Thyroid gland (tissue), 4 donors: Measurements from ENCODE around the gene SMG6.

ENCODE experiments used
- POLR2A ChIP-seq, 2 donors: fragments of 450-650 bp; IDR thresholded peaks; one replicate each; pipeline ENCODE4 v1.6.1; 2017; ENCODE audit warnings: antibody characterized with exemption in 2 of 2, mild to moderate bottlenecking in 2 of 2, moderate library complexity in 1 of 2
- TF ChIP-seq, protein P1 (sequence below), 6 experiments: fragments of 200-600 bp in 3 of 6; fragments of 450-650 bp in 3 of 6; sonication (generic) in 3 of 6; IDR thresholded peaks; one replicate each; pipeline ENCODE4 v1.5.1; 2016 to 2019; ENCODE audit warnings: antibody characterized with exemption in 6 of 6, mild to moderate bottlenecking in 2 of 6, inconsistent platforms in 1 of 6, moderate library complexity in 1 of 6

GRCh38 chr17:2204393-2204792 lies 99.2 kb downstream of the SMG6 start:
- TF ChIP-seq, protein P1, sequence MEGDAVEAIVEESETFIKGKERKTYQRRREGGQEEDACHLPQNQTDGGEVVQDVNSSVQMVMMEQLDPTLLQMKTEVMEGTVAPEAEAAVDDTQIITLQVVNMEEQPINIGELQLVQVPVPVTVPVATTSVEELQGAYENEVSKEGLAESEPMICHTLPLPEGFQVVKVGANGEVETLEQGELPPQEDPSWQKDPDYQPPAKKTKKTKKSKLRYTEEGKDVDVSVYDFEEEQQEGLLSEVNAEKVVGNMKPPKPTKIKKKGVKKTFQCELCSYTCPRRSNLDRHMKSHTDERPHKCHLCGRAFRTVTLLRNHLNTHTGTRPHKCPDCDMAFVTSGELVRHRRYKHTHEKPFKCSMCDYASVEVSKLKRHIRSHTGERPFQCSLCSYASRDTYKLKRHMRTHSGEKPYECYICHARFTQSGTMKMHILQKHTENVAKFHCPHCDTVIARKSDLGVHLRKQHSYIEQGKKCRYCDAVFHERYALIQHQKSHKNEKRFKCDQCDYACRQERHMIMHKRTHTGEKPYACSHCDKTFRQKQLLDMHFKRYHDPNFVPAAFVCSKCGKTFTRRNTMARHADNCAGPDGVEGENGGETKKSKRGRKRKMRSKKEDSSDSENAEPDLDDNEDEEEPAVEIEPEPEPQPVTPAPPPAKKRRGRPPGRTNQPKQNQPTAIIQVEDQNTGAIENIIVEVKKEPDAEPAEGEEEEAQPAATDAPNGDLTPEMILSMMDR (IDR thresholded peaks at IDR 0.05), result no peak
- no peak for TF ChIP-seq POLR2A (IDR thresholded peaks at IDR 0.05)
